Stimulated activated naive B cell treated with anti-CD40 and anti-IgM and Interleukin-4, amounts not matched to agents 10 μg/mL and 1 μg/mL and 100 μg/mL, for 72 hours (primary cell): ENCODE measurements around the gene TPRA1.

ENCODE experiments used
- ATAC-seq, 2 donors: fragments of 150-1000 bp; cut with Tn5 transposase; replicated peaks; 2 replicates each; pipeline ENCODE4 v1.10.0; 2021; ENCODE audit warnings: moderate library complexity in 1 of 2
- DNase-seq: peaks from one replicate; pipeline ENCODE4 v3.0.0; 2021
- H3K27ac Mint-ChIP-seq: one replicate; pipeline ENCODE4 v1.8.0; 2022; ENCODE audit warnings: mild to moderate bottlenecking, mixed read lengths
- H3K27me3 Mint-ChIP-seq, 2 donors: one replicate each; pipeline ENCODE4 v1.8.0; 2022; ENCODE audit warnings: mixed read lengths in 2 of 2
- H3K36me3 Mint-ChIP-seq, 2 donors: one replicate each; pipeline ENCODE4 v1.8.0; 2022; ENCODE audit warnings: mixed read lengths in 2 of 2, mild to moderate bottlenecking in 1 of 2
- H3K4me1 Mint-ChIP-seq, 2 donors: one replicate each; pipeline ENCODE4 v1.8.0; 2022; ENCODE audit warnings: mixed read lengths in 2 of 2, mild to moderate bottlenecking in 1 of 2
- H3K4me3 Mint-ChIP-seq, 2 donors: one replicate each; pipeline ENCODE4 v1.8.0; 2022; ENCODE audit warnings: mild to moderate bottlenecking in 2 of 2, mixed read lengths in 2 of 2, moderate library complexity in 1 of 2
- H3K9me3 Mint-ChIP-seq, 2 donors: one replicate each; pipeline ENCODE4 v1.8.0; 2022; ENCODE audit warnings: mixed read lengths in 2 of 2, mild to moderate bottlenecking in 1 of 2

TPRA1 gene

GRCh38 chr3:127624063-127624462, 33.5 kb upstream of the TPRA1 start:
- H3K4me1 Mint-ChIP-seq = peaks cover 0 to 3% of the 10 kb centered on the region in 2 donors
- ATAC-seq (no peak), DNase-seq (no peak)
- H3K36me3 Mint-ChIP-seq = peaks cover 24 to 35% of the 10 kb centered on the region in 2 donors
- no peak overlapping the region for H3K4me3 Mint-ChIP-seq
- no peaks in the 10 kb centered on the region for H3K9me3 Mint-ChIP-seq
- H3K27me3 Mint-ChIP-seq = peaks cover 5 to 16% of the 10 kb centered on the region in 2 donors
- no peak overlapping the region for H3K27ac Mint-ChIP-seq

- H3K36me3 Mint-ChIP-seq = peaks cover 33 to 46% of the 10 kb centered on the region in 2 donors
- H3K4me1 Mint-ChIP-seq = peaks cover 0 to 1% of the 10 kb centered on the region in 2 donors
- no peak overlapping the region for H3K4me3 Mint-ChIP-seq
- ATAC-seq (no peak), DNase-seq (no peak)
- no peaks in the 10 kb centered on the region for H3K9me3 Mint-ChIP-seq
- peaks cover 0 to 8% of the 10 kb centered on the region in 2 donors for H3K27me3 Mint-ChIP-seq
- H3K27ac Mint-ChIP-seq = peak overlapping the region; percentile 60
Measured at GRCh38 chr3:127622772-127623576, 32.4 kb upstream of the TPRA1 start.

GRCh38 chr3:127622031-127622430, 31.5 kb upstream of the TPRA1 start:
- H3K27ac Mint-ChIP-seq = no peak overlapping the region
- no peaks in the 10 kb centered on the region for H3K9me3 Mint-ChIP-seq
- ATAC-seq (no peak), DNase-seq (no peak)
- peaks cover 0 to 1% of the 10 kb centered on the region in 2 donors for H3K4me1 Mint-ChIP-seq
- H3K36me3 Mint-ChIP-seq = peaks cover 39 to 55% of the 10 kb centered on the region in 2 donors
- H3K4me3 Mint-ChIP-seq = no peak overlapping the region
- H3K27me3 Mint-ChIP-seq = no peaks in the 10 kb centered on the region

- H3K4me1 Mint-ChIP-seq = no peaks in the 10 kb centered on the region
- no peaks in the 10 kb centered on the region for H3K9me3 Mint-ChIP-seq
- H3K27ac Mint-ChIP-seq = no peak overlapping the region
- no peak overlapping the region for H3K4me3 Mint-ChIP-seq
- peaks cover 49 to 66% of the 10 kb centered on the region in 2 donors for H3K36me3 Mint-ChIP-seq
- H3K27me3 Mint-ChIP-seq = no peaks in the 10 kb centered on the region
- no peak for ATAC-seq
- no peak for DNase-seq
Measured at GRCh38 chr3:127620637-127621375, 30.3 kb upstream of the TPRA1 start.

GRCh38 chr3:127618891-127619290, 28.4 kb upstream of the TPRA1 start:
- no peak for DNase-seq
- no peaks in the 10 kb centered on the region for H3K9me3 Mint-ChIP-seq
- no peaks in the 10 kb centered on the region for H3K27me3 Mint-ChIP-seq
- H3K4me3 Mint-ChIP-seq = no peak overlapping the region
- H3K27ac Mint-ChIP-seq = peak overlapping the region; percentile 52
- peaks cover 0 to 4% of the 10 kb centered on the region in 2 donors for H3K4me1 Mint-ChIP-seq
- no peak for ATAC-seq
- peaks cover 57 to 84% of the 10 kb centered on the region in 2 donors for H3K36me3 Mint-ChIP-seq

GRCh38 chr3:127616836-127617605, 26.5 kb upstream of the TPRA1 start:
- Mint-ChIP-seq H3K4me3 (no peak overlapping the region), H3K27me3 (no peaks in the 10 kb centered on the region), H3K4me1 (peaks cover 0 to 4% of the 10 kb centered on the region in 2 donors), H3K9me3 (no peaks in the 10 kb centered on the region), H3K27ac (peak overlapping the region; percentile 31), H3K36me3 (peaks cover 60 to 89% of the 10 kb centered on the region in 2 donors)
- ATAC-seq (no peak), DNase-seq (no peak)

GRCh38 chr3:127615631-127616305, 25.2 kb upstream of the TPRA1 start:
- ATAC-seq = no peak
- Mint-ChIP-seq H3K27me3 (no peaks in the 10 kb centered on the region), H3K27ac (peak overlapping the region; percentile 9), H3K4me3 (no peak overlapping the region), H3K9me3 (no peaks in the 10 kb centered on the region), H3K4me1 (peaks cover under 1 to 4% of the 10 kb centered on the region in 2 donors), H3K36me3 (peaks cover 61 to 86% of the 10 kb centered on the region in 2 donors)
- DNase-seq = no peak

GRCh38 chr3:127614928-127615589, 24.5 kb upstream of the TPRA1 start:
- H3K9me3 Mint-ChIP-seq = no peaks in the 10 kb centered on the region
- DNase-seq (no peak), ATAC-seq (no peak)
- H3K27me3 Mint-ChIP-seq = no peaks in the 10 kb centered on the region
- peak overlapping the region; percentile 9 for H3K27ac Mint-ChIP-seq
- peaks cover 63 to 86% of the 10 kb centered on the region in 2 donors for H3K36me3 Mint-ChIP-seq
- H3K4me1 Mint-ChIP-seq = peaks cover 7 to 12% of the 10 kb centered on the region in 2 donors
- no peak overlapping the region for H3K4me3 Mint-ChIP-seq

- H3K9me3 Mint-ChIP-seq = no peaks in the 10 kb centered on the region
- no peaks in the 10 kb centered on the region for H3K27me3 Mint-ChIP-seq
- H3K4me1 Mint-ChIP-seq = peaks cover 24 to 25% of the 10 kb centered on the region in 2 donors
- DNase-seq = no peak
- peaks cover 63 to 92% of the 10 kb centered on the region in 2 donors for H3K36me3 Mint-ChIP-seq
- H3K27ac Mint-ChIP-seq = no peak overlapping the region
- ATAC-seq = no peak
- H3K4me3 Mint-ChIP-seq = no peak overlapping the region
Measured at GRCh38 chr3:127613406-127613805, 22.9 kb upstream of the TPRA1 start.

GRCh38 chr3:127612966-127613365, 22.4 kb upstream of the TPRA1 start:
- Mint-ChIP-seq H3K27me3 (no peaks in the 10 kb centered on the region), H3K9me3 (no peaks in the 10 kb centered on the region), H3K27ac (no peak overlapping the region), H3K4me3 (no peak overlapping the region), H3K4me1 (peaks cover 24 to 29% of the 10 kb centered on the region in 2 donors), H3K36me3 (peaks cover 63 to 92% of the 10 kb centered on the region in 2 donors)
- DNase-seq (no peak), ATAC-seq (no peak)

GRCh38 chr3:127611251-127611650, 20.7 kb upstream of the TPRA1 start:
- Mint-ChIP-seq H3K4me3 (no peak overlapping the region), H3K36me3 (peaks cover 64 to 92% of the 10 kb centered on the region in 2 donors), H3K27ac (no peak overlapping the region), H3K4me1 (peaks cover 24 to 34% of the 10 kb centered on the region in 2 donors), H3K27me3 (no peaks in the 10 kb centered on the region), H3K9me3 (no peaks in the 10 kb centered on the region)
- DNase-seq (no peak), ATAC-seq (no peak)

GRCh38 chr3:127610105-127610504, 19.6 kb upstream of the TPRA1 start:
- Mint-ChIP-seq H3K4me1 (peaks cover 24 to 30% of the 10 kb centered on the region in 2 donors), H3K9me3 (no peaks in the 10 kb centered on the region), H3K27me3 (no peaks in the 10 kb centered on the region), H3K36me3 (peaks cover 68 to 91% of the 10 kb centered on the region in 2 donors), H3K27ac (peak overlapping the region; percentile 91), H3K4me3 (peak overlapping the region; percentile 26 to 50)
- peak; percentile 94 to 95 for ATAC-seq
- peak; percentile 52 for DNase-seq

- DNase-seq (no peak), ATAC-seq (no peak)
- Mint-ChIP-seq H3K27me3 (no peaks in the 10 kb centered on the region), H3K27ac (peak overlapping the region; percentile 91), H3K9me3 (no peaks in the 10 kb centered on the region), H3K36me3 (peaks cover 77 to 89% of the 10 kb centered on the region in 2 donors), H3K4me1 (peaks cover 24 to 30% of the 10 kb centered on the region in 2 donors), H3K4me3 (no peak overlapping the region)
Measured at GRCh38 chr3:127608362-127608718, 17.8 kb upstream of the TPRA1 start.
